ENCODE results near the gene TRMT6.

Gene TRMT6

GRCh38 chr20:5895626-5896025 lies 54.7 kb downstream of the TRMT6 start:
- no peak for DNase-seq (ENCODE audit: low spot score)

DNA sequence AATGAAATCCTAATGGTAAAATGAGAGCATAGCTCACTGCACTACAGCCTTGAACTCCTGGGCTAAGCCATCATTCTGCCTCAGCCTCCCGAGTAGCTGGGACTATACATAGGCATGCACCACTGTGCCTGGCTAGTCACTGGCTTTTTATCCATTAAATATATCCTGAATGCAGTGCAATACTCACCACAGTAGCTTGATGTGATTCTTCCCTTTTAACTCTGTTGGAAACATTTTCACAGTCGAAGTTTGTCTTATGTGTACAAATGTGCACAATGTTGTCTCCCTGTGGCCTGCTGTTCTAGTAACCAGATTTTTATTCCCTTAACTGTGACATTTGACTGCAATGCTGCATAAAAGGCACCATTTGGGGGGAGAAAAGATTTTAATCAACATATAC lies 56.7 kb downstream of the TRMT6 start:
- DNase-seq (ENCODE audit: low spot score), result no peak

- DNase-seq (ENCODE audit: low spot score), result no peak
Observed at GRCh38 chr20:5893052-5893451, 57.3 kb downstream of the TRMT6 start.

GRCh38 chr20:5890773-5891441 lies 59.4 kb downstream of the TRMT6 start:
- DNase-seq (ENCODE audit: low spot score), result no peak

DNA sequence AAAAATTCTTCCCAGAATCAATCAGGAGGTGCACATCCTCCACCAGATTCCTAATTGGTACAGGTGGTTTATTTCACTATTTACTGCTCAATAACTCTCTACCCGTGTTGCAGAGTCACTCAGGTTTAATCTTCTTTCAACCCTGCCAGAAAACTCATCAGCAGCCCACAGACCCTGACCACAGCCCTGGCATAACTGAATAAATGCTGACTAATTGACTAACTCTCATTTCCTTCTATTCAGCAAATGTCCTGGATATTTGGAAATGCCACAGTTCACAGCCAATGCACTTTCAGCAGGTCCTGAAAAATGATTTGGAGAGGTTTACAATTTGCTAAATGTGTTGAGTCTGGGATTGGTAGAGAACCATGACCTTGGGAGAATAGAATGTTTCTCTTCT lies 62.3 kb downstream of the TRMT6 start:
- no peak for DNase-seq (ENCODE audit: low spot score)

DNA sequence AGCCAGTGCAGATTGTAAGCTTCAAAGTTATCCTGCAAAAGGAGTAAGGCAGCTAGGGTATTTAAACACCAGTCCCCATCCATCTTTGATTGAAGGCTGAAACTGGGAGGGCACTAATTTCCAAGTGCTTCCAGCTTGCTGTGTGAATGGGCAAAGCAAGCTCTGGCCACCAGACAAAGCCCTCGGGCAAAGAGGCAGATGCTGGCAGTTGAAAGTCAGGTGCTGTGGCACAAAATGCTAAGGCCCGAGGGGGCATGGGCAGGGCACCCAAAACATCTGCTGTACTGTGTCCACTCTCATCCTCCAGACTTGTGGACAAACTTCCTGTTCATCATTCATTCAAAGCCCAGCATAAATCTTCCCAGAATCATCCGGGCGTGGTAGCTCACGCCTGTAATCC lies 62.9 kb downstream of the TRMT6 start:
- no peak for DNase-seq (ENCODE audit: low spot score)

All from LoVo (cell line).